A549 (cell line): Measurements from ENCODE around the gene CADM1. TPM values are rescaled to one million over a fixed set of nuclear protein-coding genes. Genes with fewer than 3 reads are reported as not detected.

Source experiments
- ATAC-seq, 2 experiments: fragments of 200-7000 bp in 1 of 2; fragments of >200 bp in 1 of 2; cut with Nextera tagmentation in 1 of 2; cut with Tn5 transposase in 1 of 2; 3 replicates each; pipeline versions ENCODE4 v1.8.0 to v1.9.1; 2018 to 2020; ENCODE audit warnings: mild to moderate bottlenecking in 1 of 2, moderate library complexity in 1 of 2
- CTCF ChIA-PET: fragments of 300-600 bp; sonication (Branson Sonifier 250); formaldehyde crosslinking; extraction: SDS; loops from one replicate; lab custom pipeline; 2021; ENCODE audit warnings: antibody characterized with exemption, inconsistent platforms; lab: Yijun Ruan, JAX
- POLR2A ChIA-PET: fragments of 350-600 bp; formaldehyde crosslinking; extraction: SDS; loops from one replicate; lab custom pipeline; 2021; ENCODE audit warnings: antibody characterized with exemption, inconsistent platforms; lab: Yijun Ruan, JAX
- DNase-seq, 2 experiments: peaks; one replicate each; pipeline versions ENCODE4 v3.0.0 to v3.0.0-alpha.2; 2011 to 2016; ENCODE audit warnings: low read depth in 1 of 2, low spot score in 1 of 2
- FAIRE-seq: peaks from 2 replicates; lab custom pipeline; 2011; peaks lifted over from hg19 to GRCh38; lab: Jason Lieb, UNC
- H3K27ac ChIP-seq, 2 experiments: fragments of >200 bp; sonication (Bioruptor Twin); formaldehyde crosslinking; 3 replicates each; pipeline ENCODE4 v1.5.1; 2016 to 2017
- H3K4me1 ChIP-seq: fragments of >200 bp; sonication (Bioruptor Twin); formaldehyde crosslinking; 3 replicates; pipeline ENCODE4 v1.6.1; 2016
- H3K4me2 ChIP-seq: fragments of >200 bp; sonication (Bioruptor Twin); formaldehyde crosslinking; 3 replicates; pipeline ENCODE4 v1.6.1; 2016
- H3K4me3 ChIP-seq: fragments of >200 bp; sonication (Bioruptor Twin); formaldehyde crosslinking; 3 replicates; pipeline ENCODE4 v1.5.1; 2016
- H3K9me3 ChIP-seq: fragments of >200 bp; sonication (Bioruptor Twin); formaldehyde crosslinking; 3 replicates; pipeline ENCODE4 v1.6.1; 2016
- BHLHE40 ChIP-seq: IDR thresholded peaks from 2 replicates; pipeline ENCODE4 v1.6.1; 2012; ENCODE audit warnings: low read depth, low read length, inconsistent platforms
- CBX2 ChIP-seq: fragments of 200-600 bp; sonication (generic); IDR thresholded peaks from 2 replicates; pipeline ENCODE4 v1.6.1; 2016; ENCODE audit warnings: low read depth, mild to moderate bottlenecking, borderline replicate concordance
- CHD2 ChIP-seq: fragments of 150-350 bp; IDR thresholded peaks from 2 replicates; pipeline ENCODE4 v1.6.1; 2014; ENCODE audit warnings: low read length; ENCODE audit not compliant: partially characterized antibody
- CTCF ChIP-seq: fragments of >200 bp; sonication (Bioruptor Twin); formaldehyde crosslinking; IDR thresholded peaks from 3 replicates; pipeline ENCODE4 v1.5.1; 2016
- EHF ChIP-seq: fragments of 250-450 bp; sonication (Bioruptor Pico); IDR thresholded peaks from 2 replicates; pipeline ENCODE4 v1.5.0; 2020; ENCODE audit warnings: mild to moderate bottlenecking
- EHMT2 ChIP-seq: fragments of 200-600 bp; sonication (generic); IDR thresholded peaks from 2 replicates; pipeline ENCODE4 v1.6.1; 2016; ENCODE audit warnings: antibody characterized with exemption, low read depth, mild to moderate bottlenecking, moderate library complexity
- ELK1 ChIP-seq: fragments of 150-350 bp; IDR thresholded peaks from 2 replicates; pipeline ENCODE4 v1.6.1; 2014; ENCODE audit warnings: low read depth, mild to moderate bottlenecking, low read length
- FOSL2 ChIP-seq, 2 experiments: fragments of 450-650 bp in 1 of 2; fragments of >200 bp in 1 of 2; sonication (Bioruptor Twin) in 1 of 2; formaldehyde crosslinking; IDR thresholded peaks; 2 replicates each; pipeline versions ENCODE4 v1.5.0 to v1.6.1; 2016 to 2020; ENCODE audit warnings: mild to moderate bottlenecking in 1 of 2, moderate library complexity in 1 of 2
- FOXS1 ChIP-seq: fragments of 250-450 bp; sonication (Bioruptor Pico); IDR thresholded peaks from 2 replicates; pipeline ENCODE4 v1.5.0; 2020; ENCODE audit warnings: mild to moderate bottlenecking, moderate library complexity
- HEYL ChIP-seq: fragments of 250-450 bp; sonication (Bioruptor Pico); IDR thresholded peaks from 2 replicates; pipeline ENCODE4 v1.8.0; 2021; ENCODE audit warnings: mild to moderate bottlenecking, moderate library complexity
- HOXB5 ChIP-seq: fragments of 250-450 bp; sonication (Bioruptor Pico); IDR thresholded peaks from 2 replicates; pipeline ENCODE4 v1.5.0; 2020; ENCODE audit warnings: mild to moderate bottlenecking, moderate library complexity
- KDM5A ChIP-seq: fragments of 200-600 bp; sonication (generic); IDR thresholded peaks from 2 replicates; pipeline ENCODE4 v1.6.1; 2016; ENCODE audit warnings: antibody characterized with exemption, mild to moderate bottlenecking
- MAZ ChIP-seq: fragments of 150-350 bp; IDR thresholded peaks from 2 replicates; pipeline ENCODE4 v1.6.1; 2014; ENCODE audit warnings: antibody characterized with exemption, low read depth, low read length, borderline replicate concordance
- NPAS2 ChIP-seq: fragments of 250-450 bp; sonication (Bioruptor Pico); IDR thresholded peaks from 2 replicates; pipeline ENCODE4 v1.8.0; 2022; ENCODE audit warnings: mild to moderate bottlenecking, moderate library complexity, borderline replicate concordance
- PHF8 ChIP-seq: fragments of 200-600 bp; sonication (generic); IDR thresholded peaks from 2 replicates; pipeline ENCODE4 v1.6.1; 2016; ENCODE audit warnings: low read depth, mild to moderate bottlenecking, antibody characterized with exemption, moderate library complexity, borderline replicate concordance
- POLR2AphosphoS2 ChIP-seq: conservative IDR thresholded peaks from 2 replicates; pipeline ENCODE4 v1.6.1; 2012; ENCODE audit warnings: low read length, improper control_type of control experiment, inconsistent platforms
- RNF2 ChIP-seq: fragments of 200-600 bp; sonication (generic); IDR thresholded peaks from 2 replicates; pipeline ENCODE4 v1.6.1; 2016; ENCODE audit warnings: low read depth, mild to moderate bottlenecking, antibody characterized with exemption, moderate library complexity, borderline replicate concordance
- TP53 ChIP-seq: fragments of 250-450 bp; sonication (Bioruptor Pico); IDR thresholded peaks from 2 replicates; pipeline ENCODE4 v1.5.0; 2021; ENCODE audit warnings: mild to moderate bottlenecking, moderate library complexity
- ZSCAN20 ChIP-seq: fragments of 250-450 bp; sonication (Bioruptor Pico); IDR thresholded peaks from 2 replicates; pipeline ENCODE4 v1.8.0; 2022; ENCODE audit warnings: mild to moderate bottlenecking, moderate library complexity
- WGBS: methylation state at CpG from one replicate; pipeline ENCODE4 v1.1.6; 2017; ENCODE audit errors: missing lambda C conversion rate; 5-methylcytosine and 5-hydroxymethylcytosine counted together
- polyA plus RNA-seq, 4 experiments: library from polyadenylated mRNA; depleted of rRNA in 3 of 4; stranded (reverse); fragments of >200 nt; fragmentation: RNase III in 1 of 4; extraction: RNeasy Plus Mini Kit Qiagen cat#74134 plus additional on column Dnase treatment in 1 of 4; gene quantifications; 2 replicates in 3 of 4; 3 replicates in 1 of 4; pipeline ENCODE4 v1.2.3, GENCODE V29; 2011 to 2017
- TF ChIP-seq, protein P1 (sequence below): fragments of >200 bp; sonication (Bioruptor Twin); formaldehyde crosslinking; IDR thresholded peaks from 3 replicates; pipeline ENCODE4 v1.6.1; 2016
- TF ChIP-seq, protein P2 (sequence below): IDR thresholded peaks from 2 replicates; pipeline ENCODE4 v1.6.1; 2012
- TF ChIP-seq, protein P3 (sequence below): fragments of >200 bp; sonication (Bioruptor Twin); formaldehyde crosslinking; IDR thresholded peaks from 2 replicates; pipeline ENCODE4 v1.6.1; 2016
- TF ChIP-seq, protein P4 (sequence below): fragments of 450-650 bp; IDR thresholded peaks from 2 replicates; pipeline ENCODE4 v1.6.1; 2014; ENCODE audit warnings: antibody characterized with exemption

Gene CADM1
- polyA plus RNA-seq, 2 of the 4 experiments (the other 2 are of a cell fraction): 33.4 to 36.7 TPM

- H3K9me3 ChIP-seq: no peaks in the 10 kb centered on the region
- no peak overlapping the region for H3K4me3 ChIP-seq
- no peaks in the 10 kb centered on the region for H3K4me1 ChIP-seq
- WGBS: 26% methylated on average over 1 of the region's 1 CpG
- H3K27ac ChIP-seq: no peak overlapping the region
- no peak overlapping the region for H3K4me2 ChIP-seq
- FAIRE-seq: no peak
- ATAC-seq: no peak
- no peak for TF ChIP-seq EHMT2
- TF ChIP-seq, protein P1, sequence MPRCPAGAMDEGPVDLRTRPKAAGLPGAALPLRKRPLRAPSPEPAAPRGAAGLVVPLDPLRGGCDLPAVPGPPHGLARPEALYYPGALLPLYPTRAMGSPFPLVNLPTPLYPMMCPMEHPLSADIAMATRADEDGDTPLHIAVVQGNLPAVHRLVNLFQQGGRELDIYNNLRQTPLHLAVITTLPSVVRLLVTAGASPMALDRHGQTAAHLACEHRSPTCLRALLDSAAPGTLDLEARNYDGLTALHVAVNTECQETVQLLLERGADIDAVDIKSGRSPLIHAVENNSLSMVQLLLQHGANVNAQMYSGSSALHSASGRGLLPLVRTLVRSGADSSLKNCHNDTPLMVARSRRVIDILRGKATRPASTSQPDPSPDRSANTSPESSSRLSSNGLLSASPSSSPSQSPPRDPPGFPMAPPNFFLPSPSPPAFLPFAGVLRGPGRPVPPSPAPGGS: no peak
- TF ChIP-seq ZSCAN20 (CRISPR knock-in tag): no peak
- no peak for TF ChIP-seq HOXB5 (CRISPR knock-in tag)
- no peak for TF ChIP-seq CHD2
- TF ChIP-seq EHF: no peak
- TF ChIP-seq, protein P2, sequence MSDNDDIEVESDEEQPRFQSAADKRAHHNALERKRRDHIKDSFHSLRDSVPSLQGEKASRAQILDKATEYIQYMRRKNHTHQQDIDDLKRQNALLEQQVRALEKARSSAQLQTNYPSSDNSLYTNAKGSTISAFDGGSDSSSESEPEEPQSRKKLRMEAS: no peak
- TF ChIP-seq HEYL (CRISPR knock-in tag): no peak
- TF ChIP-seq, protein P3, sequence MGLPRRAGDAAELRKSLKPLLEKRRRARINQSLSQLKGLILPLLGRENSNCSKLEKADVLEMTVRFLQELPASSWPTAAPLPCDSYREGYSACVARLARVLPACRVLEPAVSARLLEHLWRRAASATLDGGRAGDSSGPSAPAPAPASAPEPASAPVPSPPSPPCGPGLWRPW: no peak
- no peak for TF ChIP-seq PHF8
- no peak for TF ChIP-seq TP53
- no peak for TF ChIP-seq KDM5A
- TF ChIP-seq, protein P4, sequence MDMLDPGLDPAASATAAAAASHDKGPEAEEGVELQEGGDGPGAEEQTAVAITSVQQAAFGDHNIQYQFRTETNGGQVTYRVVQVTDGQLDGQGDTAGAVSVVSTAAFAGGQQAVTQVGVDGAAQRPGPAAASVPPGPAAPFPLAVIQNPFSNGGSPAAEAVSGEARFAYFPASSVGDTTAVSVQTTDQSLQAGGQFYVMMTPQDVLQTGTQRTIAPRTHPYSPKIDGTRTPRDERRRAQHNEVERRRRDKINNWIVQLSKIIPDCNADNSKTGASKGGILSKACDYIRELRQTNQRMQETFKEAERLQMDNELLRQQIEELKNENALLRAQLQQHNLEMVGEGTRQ: no peak
- TF ChIP-seq POLR2AphosphoS2: no peak
- TF ChIP-seq CBX2: no peak
- TF ChIP-seq BHLHE40: no peak
- POLR2A ChIA-PET: no interaction called here
- CTCF ChIA-PET: no interaction called here
- DNase-seq: no peak
Observed at GRCh38 chr11:115197433-115197832, 306.8 kb downstream of the CADM1 start.

DNA sequence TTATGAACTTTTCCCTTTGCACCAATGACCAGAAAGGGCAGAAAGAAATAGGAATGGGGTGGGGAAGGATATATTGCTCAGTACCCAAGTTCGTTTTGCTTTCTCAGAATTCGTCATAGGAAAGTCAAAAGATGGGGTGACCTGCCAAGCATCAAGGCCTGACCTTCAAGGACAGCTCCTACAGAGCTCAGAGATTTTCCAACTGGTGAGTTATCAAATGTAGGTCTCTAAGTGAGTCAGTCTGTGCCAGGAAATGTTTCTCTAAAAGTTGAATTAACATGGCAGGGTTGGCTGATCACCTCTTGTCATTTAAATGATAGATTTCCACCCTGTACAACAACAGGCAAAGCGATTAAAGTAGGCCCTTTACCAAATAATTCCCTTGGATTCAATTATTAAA is 307.2 kb downstream of the CADM1 start:
- CTCF ChIA-PET: no interaction called here
- POLR2A ChIA-PET: no interaction called here
- no peak overlapping the region for H3K4me3 ChIP-seq
- no peak for TF ChIP-seq RNF2
- no peak for TF ChIP-seq NPAS2 (CRISPR knock-in tag)
- no peak for TF ChIP-seq MAZ
- TF ChIP-seq FOSL2 (IDR thresholded peaks at IDR 0.05): no peak
- no peak for TF ChIP-seq FOSL2 (CRISPR knock-in tag; IDR thresholded peaks at IDR 0.05)
- TF ChIP-seq ELK1: no peak
- TF ChIP-seq CTCF: no peak
- no peak for TF ChIP-seq FOXS1 (CRISPR knock-in tag)
- no peaks in the 10 kb centered on the region for H3K9me3 ChIP-seq
- H3K4me1 ChIP-seq: no peaks in the 10 kb centered on the region
- H3K27ac ChIP-seq: no peak overlapping the region
- ATAC-seq (no peak), FAIRE-seq (no peak), DNase-seq (no peak)
- 81% methylated on average over 3 of the region's 3 CpGs for WGBS
- no peak overlapping the region for H3K4me2 ChIP-seq
